ENCODE results near the gene CACNA1C.

The CACNA1C gene

DNA sequence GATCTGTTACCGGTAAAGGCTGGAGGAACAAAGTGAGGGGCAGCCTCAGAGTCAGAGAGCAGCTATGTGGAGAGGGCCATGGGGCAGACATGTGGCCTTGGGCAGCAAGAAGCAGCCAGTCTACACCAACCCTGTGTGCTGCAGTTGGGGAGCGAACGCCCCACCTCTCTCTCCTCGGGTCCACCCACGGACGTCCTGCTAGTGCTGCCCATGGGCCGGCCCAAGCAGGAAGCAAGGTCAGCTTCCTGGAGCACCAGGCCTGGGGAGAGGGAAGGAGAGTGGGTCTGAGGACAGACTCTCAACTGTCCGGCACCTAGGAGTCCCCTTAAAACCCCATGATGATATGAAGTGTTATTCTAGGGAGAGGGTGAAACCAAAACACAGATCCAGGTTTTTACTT lies 487.2 kb downstream of the CACNA1C start:
- no peak for DNase-seq

DNA sequence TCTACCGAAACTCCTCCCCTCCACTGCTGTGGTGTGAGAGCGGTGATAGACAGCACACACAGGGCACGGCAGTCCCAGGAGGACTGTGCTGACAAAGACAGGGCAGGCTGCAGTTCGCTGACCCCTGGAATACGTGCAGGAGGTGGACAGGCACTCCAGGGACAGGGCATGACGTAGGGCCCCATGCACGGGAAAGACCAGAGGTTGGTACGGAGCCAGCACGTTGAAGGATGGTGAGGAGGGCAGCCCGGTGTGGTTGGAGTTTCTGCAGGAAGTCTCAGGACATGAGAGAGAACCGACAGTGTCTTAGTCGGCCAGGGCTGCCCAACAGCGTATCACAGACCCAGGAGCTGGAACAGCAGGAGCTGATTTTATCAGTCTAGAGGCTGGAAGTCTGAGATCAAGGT lies 487.8 kb downstream of the CACNA1C start:
- no peak for DNase-seq

DNA sequence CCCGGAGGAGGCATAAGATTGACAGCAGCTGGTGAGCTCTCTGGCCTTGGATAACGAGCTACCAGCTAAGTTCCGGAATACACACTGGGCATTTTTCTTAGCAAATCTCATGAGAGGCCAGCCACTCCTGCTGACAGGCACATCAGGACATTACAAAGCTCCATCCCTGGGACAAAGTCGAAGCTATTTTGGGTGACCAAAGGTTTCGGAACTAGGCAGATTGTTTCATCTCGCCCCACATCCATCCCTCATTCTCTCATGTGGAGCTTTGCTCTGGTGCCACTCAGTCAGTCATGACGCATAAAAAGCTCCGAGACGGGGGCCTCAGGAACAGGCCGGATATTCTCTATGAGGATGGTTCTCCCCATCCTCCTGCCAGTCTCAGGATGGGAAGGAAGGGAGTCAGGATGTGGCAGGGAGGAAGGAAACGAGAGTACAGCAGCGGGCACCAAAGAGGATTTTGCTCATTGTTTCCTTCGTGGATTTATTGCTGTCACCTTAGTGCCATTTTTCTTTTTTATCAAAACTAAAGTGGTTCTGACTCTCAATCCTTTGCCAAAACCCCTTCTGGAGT lies 488.9 kb downstream of the CACNA1C start:
- DNase-seq, result no peak

DNA sequence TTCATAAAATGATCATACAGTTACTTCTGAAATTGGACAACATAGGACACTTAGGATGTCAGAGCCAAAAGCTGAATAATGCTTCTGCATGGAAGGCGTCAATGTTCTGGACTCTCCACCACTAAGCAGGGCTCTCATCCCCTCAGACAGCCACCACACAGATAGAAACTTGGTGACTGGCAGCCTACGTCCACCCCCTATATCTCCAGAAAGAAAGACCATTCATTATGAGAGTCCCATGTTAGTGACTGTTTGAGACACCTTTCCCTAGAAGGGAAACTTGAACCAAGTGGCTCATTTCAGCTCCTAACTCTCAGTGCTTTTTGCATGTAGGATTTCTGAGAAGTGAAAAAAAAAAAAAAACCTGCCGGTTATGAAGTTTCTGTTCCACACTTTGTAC lies 491.0 kb downstream of the CACNA1C start:
- no peak for DNase-seq

DNA sequence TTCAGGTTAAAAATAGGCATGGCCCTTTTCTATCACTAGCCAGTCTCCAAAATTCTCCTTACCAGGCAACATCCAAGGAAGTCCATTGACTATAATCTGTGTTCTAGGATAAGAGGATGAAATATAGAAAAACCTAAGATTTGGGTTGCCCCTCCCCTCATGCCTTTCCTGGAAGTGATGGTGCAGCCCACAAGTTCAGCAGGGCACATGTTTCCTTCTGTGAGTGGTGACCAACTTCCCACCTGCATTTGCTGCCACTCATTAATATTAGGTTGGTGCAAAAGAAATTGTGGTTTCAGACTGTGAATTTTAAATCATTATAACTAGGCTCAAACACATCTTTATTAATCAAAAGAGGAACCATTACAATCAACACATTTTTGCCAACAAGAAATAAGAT lies 491.4 kb downstream of the CACNA1C start:
- no peak for DNase-seq

DNA sequence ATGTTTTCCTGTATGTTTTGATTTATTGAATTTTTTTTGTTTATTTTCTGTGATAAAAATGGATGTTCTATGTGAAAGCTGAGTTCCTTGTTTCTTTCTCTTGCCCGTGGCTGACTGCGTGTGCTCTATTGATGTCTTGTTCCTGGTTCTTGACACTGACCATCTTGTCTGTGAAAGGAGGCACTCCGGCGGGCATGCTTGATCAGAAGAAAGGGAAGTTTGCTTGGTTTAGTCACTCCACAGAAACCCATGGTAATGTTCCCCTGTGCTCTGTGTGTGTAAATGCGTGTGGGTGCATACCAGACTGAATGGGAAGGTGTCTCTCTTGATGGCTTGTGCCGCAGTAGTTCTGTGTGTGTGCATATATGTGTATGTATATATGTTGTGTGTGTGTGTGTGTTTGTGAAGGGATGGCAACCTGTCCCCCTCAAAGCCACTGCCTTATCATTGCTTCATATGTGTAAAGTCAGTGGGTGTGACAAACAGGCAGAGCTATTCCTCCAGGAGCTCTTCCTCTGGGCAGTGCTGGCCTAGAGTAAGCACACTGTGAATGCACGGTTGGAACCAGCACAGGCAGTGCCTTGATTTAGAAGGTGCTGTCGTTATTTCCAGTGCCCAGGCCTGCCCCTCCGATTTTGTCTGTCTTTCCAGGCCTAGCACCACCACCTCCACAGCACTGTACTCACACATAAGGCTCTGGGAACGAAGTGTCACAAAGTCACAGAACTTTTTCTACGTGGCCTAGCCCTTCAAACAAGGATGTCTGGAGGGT lies 494.7 kb downstream of the CACNA1C start:
- no peak for DNase-seq

DNA sequence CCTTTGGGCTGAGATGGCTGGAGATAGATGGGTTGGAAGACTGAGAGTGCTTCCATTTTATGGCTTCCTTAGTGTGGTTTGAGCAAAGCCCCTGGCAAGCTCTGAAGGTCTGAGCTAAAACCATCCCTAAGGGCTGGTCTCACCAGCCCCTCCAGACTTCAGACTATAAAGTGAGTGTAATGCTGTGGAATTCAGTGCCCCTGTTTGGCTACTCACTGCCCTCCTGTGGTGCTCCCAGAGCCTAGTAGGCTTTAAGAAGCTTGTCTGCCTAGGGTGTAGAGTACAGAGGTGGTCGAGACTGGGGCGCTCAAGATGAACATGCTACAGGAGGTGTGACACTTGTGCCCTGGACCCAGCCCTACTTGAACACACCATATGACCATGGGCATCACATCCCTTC lies 495.3 kb downstream of the CACNA1C start:
- no peak for DNase-seq

DNA sequence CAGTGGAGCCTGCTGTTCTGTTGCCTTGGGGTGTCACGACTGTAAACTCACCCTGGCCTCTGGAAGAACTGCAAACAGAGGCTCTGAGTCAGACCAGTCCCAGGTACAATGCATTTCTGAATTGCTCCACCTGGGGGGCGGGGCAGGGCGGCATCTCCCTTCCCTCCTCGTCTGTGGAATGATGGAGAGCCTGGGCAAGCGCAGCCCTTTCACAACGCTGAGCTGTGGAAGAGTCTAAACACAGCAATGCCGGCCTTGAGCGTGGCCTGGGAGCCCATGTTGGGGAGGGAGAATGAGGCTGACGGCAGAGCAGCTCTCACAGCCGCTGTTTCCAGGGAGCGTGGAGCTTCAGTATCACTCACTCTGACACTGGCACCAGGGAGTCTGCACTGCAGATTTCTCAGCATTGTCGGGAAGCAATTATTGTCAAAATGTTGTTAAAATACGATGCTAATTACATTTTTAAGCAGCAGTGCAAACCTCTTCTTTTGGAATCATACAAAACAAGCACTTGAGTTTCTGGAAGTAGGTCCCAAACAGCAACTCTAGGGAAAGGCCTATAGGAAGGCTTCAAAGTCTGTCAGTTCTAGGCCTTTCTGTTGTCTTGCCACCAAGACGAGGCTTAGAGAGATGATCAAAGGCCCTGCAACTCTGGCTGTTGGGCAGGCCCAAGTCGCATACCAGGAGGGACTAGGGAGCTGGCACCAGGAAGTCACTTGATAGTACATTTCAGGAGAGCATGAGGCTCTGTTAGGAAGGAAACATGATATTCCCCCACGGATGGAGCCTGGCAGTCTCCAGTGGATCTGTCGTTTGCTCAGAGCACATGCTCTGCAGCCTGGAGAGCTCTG lies 498.0 kb downstream of the CACNA1C start:
- no peak for DNase-seq

DNA sequence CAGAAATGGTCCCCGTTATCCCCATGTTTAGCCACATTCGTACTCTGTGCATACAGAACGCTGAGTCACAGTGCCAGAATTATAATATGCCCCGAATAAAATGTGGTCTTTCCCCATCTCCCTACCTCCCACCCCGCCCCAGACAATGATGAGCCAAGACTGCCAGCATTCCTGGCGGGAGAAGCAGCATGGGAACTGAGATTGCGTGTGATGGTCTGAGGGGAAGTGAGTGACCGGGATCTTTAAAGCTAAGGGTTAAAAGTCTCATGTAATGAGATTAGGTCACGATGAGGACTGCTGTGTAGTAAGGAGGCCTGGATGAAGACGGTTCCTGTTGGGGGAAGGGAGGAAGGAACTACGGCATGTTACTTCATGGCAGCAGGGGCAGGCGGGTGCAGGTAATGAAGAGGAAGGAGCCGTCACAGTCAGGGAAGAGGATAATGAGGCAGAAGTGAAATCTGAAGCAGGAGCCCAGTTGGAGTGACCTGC lies 498.7 kb downstream of the CACNA1C start:
- DNase-seq, result no peak

DNA sequence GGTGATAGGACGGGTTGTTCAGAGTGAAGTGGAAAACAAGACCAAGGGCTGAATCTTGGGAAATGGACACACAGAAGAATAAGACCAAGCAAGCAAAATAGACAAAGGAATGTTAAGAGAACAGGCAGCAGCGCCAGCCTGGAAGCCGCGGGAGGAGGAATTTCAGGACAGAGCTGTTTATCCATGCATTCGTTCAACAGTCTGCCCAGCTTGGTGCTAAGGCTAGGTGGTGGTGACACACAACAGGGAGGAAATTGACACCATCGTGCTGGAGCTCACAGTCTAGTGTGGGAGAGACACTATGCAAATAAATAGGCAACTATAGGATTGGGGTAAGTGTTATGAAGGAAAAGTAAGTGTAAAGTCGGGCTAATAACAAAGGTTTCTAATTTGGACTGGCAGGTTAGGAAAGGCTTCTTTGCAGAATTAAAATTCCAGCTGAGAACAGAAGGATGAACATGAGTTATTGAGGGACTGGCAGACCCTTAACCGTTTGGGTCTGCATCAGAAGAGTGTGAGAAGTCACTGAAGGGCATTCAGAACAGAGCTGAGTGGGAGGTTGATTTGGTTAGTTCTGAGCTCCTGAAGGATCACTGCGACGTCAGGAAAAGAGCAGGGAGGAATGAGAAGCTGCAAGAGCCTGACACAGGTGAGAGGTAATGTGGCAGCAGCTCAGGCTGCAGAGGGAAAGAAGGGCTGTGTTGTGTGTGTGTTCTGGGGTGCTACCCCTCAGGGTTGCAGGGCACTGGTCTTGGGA lies 499.4 kb downstream of the CACNA1C start:
- no peak for DNase-seq

DNA sequence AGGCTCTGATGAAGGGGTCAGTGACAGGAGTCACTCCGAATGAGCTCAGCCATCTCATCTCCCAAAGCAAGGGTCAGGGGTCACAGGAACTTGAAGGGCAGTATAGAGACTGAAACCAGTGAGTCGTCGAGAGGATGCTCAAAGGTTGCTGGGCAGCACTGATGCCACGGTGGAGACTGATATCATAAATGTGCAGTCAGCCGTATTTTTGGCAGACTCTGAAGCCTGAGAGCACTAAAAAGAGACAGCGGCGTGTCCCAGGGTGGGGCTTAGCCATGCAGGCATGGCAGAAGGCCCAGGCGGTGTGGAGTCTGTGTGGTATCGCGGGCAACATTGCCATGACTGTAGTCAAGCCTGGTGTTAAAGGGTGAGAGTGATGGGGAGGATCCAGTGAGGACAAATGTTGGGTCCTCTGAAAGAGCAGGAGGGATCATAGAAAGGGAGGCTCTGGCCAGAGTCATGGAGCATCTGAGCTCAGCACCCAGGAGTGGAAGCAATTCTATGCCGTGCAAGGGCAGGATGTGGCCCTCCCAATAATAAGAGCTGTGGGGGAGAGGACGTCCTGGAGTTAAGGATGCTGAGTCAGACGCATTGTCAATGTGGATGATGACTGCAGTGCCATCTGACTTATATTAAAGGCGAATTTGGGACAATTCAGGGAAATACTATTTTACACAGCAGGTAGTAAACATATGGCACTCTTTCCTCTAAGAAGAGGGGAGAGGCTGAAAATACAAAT lies 500.8 kb downstream of the CACNA1C start:
- no peak for DNase-seq

DNA sequence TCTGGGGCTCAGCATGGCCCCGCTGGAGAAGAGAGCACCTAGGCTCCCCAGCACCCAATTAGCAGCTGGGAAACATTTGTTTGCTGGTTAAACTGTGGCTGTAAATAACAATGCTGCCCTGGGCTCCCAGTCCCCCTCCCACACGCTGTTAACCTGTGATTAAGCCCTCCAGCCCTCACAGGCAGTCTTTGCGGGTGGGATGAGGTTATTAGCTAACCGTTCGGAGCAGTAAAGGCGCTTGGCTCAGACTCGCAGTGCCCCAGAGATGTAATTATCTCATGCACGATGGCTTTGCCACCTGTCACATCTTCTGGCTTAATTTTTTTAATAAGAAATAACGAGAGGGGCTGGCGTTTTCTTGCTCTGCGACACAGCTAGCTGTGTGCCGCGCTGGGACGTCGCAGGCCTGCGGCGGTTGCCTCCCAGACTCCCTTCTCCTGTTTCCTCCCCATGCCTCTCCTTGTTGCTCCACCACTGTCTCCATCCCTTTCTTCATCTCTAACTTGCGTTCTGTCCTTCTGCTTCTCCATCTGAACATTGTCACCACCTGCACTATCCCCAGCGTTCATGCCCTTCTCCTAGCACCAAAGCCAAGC lies 502.8 kb downstream of the CACNA1C start:
- no peak for DNase-seq

DNA sequence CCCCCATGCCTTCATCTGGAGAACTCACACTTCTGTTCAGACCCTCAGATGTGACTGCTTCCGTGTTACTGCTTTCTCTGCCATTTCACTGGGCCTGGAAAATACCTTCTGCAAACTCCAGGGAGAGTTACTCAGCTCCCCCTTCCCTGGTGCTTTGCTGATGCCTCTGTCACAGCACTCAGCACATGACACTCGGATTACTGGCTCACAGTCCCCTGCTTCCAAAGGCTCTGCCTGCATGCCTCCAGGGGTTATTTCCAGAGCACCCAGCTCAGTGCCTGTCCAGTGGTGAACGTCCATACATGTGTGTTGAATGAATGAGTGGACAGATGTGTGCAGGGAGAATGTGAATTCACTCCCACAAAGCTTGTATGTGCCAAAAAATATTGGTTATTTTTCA lies 504.8 kb downstream of the CACNA1C start:
- DNase-seq, result no peak

DNA sequence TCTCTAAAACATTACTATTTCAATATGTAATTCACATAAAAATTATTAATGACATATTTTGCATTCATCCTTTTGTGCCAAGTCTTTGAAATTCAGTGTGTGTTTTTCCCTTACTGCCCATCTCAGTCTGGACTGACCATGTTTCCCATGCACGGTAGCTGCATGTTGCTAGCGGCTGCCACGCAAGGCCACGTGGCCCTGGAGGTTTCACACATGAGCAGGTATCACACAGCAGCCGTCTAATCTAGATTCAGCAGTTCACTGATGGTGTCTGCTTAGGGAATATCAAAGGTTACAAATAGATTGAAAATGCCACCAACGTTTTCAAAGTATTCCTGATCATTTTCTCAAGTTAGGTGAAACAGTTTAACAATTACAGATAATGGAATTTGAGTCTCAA lies 507.1 kb downstream of the CACNA1C start:
- no peak for DNase-seq

DNA sequence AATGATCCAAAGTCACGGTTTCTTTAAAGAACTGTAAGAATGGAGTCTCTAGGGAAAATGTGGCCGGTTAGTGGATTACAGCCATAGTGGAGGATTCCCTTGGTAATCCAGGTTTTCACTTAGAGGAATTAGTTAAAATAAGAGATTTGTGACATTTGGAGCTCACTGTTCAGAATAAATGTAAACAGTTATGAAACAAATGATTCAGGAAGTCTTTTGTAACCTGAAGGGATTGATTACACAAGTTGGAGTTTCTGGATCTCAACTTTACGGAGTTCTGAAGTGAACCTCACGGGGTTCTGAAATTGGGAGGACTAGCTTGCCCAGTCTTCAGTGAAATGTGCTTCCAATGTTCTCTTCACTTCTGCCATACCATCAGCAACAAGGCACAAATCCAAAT lies 507.6 kb downstream of the CACNA1C start:
- no peak for DNase-seq

DNA sequence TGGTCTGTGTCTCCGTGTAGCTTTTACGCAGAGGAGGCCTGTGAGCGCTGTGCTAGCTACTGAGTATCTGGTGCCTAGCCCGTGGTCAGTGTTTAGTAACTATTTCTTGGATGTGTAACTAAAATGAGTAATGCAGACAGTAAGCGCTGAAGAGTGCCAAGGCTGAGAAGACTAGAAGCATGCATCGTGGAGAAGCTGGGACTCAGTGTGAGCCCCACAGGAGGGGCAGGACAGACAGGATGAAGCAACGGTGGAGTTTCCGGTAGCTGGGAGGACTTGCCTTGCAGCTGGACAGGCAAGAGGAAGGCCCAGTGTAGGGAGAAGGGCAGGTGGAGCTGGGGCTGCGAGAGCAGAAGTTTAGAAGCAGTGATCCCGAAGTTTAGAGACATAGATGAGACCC lies 508.6 kb downstream of the CACNA1C start:
- no peak for DNase-seq

DNA sequence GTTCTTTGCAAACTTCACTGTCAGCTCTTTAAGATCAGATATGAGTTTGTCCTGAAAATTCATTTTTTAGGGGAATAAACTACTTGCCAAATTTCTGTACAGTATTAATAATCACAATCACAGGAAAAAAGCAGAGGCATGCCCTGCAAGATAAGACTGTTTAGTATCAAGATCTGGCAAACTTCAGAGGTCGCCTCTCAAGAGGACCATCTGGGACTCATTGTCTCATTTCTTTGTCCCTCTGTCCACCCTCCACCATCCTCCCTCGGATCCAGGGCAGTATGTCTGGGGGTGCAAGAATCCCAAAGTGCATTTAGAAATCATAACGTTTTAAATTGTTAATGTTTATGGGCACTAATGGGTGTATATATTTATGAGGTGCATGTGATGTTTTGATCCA lies 509.6 kb downstream of the CACNA1C start:
- DNase-seq, result no peak

DNA sequence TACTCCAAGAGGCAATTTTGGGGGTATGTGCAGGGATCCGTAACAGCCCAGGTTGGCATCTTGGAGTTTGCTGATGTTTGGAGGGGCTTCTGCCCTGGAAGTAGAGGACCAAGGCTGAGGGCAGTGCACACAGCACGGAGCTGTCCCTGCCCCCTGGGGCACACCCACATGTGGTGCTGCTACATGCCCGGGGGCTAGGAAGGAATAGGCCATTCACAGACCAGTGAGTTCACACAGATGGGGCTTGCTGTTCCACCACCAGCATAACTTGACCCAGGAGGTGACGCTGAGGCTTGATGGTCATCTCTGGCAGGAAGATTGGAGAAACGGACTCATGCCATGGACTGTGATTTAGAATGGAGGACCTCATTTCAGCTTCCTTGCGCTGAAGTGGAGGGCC lies 510.9 kb downstream of the CACNA1C start:
- DNase-seq, result no peak

DNA sequence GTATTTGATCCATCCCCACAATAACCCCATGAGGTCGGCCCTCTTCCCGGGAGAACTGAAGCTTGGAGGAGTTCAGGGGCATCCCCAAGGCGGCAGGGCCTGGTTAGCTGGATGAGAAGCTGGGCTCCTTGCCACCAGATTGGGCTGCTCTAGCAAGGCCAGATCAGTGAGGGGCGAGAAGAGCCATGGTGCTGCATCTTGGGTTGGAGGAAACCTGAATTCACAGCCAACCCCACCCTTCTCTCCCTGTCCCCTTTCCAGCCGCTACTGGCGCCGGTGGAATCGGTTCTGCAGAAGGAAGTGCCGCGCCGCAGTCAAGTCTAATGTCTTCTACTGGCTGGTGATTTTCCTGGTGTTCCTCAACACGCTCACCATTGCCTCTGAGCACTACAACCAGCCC lies 513.4 kb downstream of the CACNA1C start:
- no peak for DNase-seq

DNA sequence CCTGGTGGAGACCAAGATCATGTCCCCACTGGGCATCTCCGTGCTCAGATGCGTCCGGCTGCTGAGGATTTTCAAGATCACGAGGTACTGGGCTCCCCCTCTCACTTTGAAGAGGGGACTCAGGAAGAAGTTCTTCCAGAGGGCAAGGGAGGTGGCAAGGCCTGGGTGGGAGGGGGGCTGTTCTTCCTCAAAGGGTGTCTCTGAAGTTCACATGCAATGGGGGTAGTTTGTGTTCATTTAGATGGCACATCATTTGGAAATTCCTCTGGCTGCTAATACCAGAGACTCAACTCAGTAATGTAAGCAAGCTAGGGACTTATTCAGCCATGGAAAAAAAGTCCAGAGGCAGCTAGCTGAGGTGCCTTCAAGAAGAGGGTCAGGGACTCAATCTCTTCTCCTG lies 514.9 kb downstream of the CACNA1C start:
- no peak for DNase-seq

DNA sequence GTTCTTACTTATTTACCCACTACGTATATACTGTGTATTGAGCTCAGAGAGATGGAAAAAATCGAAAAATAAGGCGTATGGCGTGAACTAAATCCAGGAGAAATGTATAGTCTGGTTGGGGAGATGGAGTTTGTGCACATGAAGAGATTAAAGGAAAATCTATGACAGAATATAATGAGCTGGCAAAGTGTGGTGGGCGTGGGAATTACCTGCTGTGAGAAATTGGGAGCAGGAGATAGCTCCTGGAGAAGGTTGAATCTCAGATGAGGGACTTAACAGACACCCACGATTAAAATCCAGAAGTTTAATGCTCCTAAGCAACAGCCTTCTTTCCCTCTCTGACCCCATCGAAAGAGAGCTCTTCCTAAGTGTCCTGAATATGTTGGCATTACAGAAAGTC lies 517.8 kb downstream of the CACNA1C start:
- no peak for DNase-seq
